Measurements from ENCODE around the gene KLK14.

Gene KLK14

DNA sequence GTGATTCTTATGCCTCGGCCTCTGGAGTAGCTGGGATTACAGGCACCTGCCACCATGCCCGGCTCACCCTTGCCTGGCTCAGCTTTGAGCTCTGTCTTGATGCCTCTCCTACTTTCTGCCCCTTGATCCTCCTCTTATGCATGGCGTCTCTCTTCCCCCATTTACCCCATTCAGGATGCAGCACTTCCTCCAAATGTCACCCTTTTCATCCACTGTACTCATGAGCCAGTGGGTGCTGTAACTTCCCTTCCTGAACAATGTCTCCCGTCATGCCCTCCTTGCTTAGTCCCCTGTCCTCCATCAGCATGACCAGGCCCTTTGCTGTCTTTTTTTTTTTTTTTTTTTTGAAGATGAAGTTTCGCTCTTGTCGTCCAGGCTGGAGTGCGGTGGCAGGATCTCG is 38.6 kb upstream of the KLK14 start:
- no peak for TF ChIP-seq CTCF (IDR thresholded peaks at IDR 0.05; ENCODE audit: insufficient read depth, low read depth, low read length, missing control alignments)
- no peak for DNase-seq (ENCODE audit: low read depth)
- no peak overlapping the region for H3K4me3 ChIP-seq (ENCODE audit: low read depth, low read length)

GRCh38 chr19:51120160-51120559 is 37.5 kb upstream of the KLK14 start:
- no peak for TF ChIP-seq CTCF (IDR thresholded peaks at IDR 0.05; ENCODE audit: insufficient read depth, low read depth, low read length, missing control alignments)
- DNase-seq (ENCODE audit: low read depth), result no peak
- H3K4me3 ChIP-seq (ENCODE audit: low read depth, low read length), result no peak overlapping the region

GRCh38 chr19:51119611-51120010 is 36.9 kb upstream of the KLK14 start:
- TF ChIP-seq CTCF (IDR thresholded peaks at IDR 0.05; ENCODE audit: insufficient read depth, low read depth, low read length, missing control alignments), result no peak
- no peak for DNase-seq (ENCODE audit: low read depth)
- H3K4me3 ChIP-seq (ENCODE audit: low read depth, low read length), result no peak overlapping the region

GRCh38 chr19:51119101-51119500 is 36.4 kb upstream of the KLK14 start:
- TF ChIP-seq CTCF (IDR thresholded peaks at IDR 0.05; ENCODE audit: insufficient read depth, low read depth, low read length, missing control alignments), result no peak
- DNase-seq (ENCODE audit: low read depth), result no peak
- H3K4me3 ChIP-seq (ENCODE audit: low read depth, low read length), result no peak overlapping the region

DNA sequence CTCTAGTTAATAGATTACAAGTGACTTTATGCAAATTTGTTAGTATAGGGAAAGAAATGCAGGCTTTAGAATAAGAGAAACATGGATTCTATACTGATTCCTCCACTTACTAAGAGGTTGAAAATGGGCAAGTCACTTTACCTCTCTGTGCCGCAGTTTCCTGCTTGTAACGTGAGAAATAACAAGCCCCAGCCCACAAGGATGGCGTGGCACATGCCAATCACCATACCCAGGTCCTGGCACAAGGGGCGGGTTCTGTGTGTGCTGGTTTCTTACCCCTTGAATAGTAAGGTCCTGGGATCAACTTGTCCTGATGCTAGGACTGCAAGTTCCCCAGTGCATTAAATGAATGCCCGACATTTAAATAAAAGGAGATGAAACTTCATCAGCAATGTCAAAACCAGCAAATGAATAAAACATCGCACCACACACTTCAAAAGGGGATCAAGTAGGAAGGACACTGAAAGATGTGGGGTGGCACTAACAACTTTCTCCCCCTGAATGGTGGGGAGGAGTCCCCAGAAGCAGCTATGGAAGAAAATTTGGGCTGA is 34.1 kb upstream of the KLK14 start:
- DNase-seq (ENCODE audit: low read depth), result no peak
- no peak for TF ChIP-seq CTCF (IDR thresholded peaks at IDR 0.05; ENCODE audit: insufficient read depth, low read depth, low read length, missing control alignments)

DNA sequence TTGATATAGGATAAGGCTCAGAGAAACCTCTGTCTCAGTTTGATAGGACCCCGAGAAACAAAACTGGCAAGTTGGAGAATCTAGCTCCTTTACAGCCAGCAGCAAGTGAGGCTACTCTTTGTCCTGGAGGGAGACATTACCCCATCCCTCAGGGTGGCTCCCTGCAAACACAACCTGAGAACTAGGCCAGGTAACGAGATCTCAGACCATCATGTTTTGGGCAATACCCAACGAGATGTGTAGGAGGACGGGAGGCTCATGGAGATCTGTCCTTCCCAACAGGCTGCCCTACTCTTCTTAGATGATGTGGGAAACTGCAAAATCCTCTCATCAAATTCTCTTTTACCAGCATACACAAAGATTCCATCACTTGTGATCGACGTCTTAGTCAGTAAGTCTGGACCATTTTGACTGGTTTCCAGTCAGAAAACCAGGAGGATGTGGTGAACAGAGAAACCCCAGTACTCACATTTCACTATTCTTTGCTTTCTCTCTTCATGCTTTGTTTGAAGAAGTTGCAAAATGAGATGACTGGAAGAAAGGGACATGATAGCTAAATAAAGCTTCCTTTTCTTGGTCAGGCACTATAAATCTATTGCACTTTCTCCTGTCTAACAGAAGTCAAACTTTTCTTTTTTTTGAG is 31.5 kb upstream of the KLK14 start:
- no peak overlapping the region for H3K4me3 ChIP-seq (ENCODE audit: low read depth, low read length)
- DNase-seq (ENCODE audit: low read depth), result peak; percentile 49
- no peak for TF ChIP-seq CTCF (IDR thresholded peaks at IDR 0.05; ENCODE audit: insufficient read depth, low read depth, low read length, missing control alignments)

More for the DNA sequence above, 34.1 kb upstream of the KLK14 start:
- no peak overlapping the region for H3K4me3 ChIP-seq (ENCODE audit: low read depth, low read length)

DNA sequence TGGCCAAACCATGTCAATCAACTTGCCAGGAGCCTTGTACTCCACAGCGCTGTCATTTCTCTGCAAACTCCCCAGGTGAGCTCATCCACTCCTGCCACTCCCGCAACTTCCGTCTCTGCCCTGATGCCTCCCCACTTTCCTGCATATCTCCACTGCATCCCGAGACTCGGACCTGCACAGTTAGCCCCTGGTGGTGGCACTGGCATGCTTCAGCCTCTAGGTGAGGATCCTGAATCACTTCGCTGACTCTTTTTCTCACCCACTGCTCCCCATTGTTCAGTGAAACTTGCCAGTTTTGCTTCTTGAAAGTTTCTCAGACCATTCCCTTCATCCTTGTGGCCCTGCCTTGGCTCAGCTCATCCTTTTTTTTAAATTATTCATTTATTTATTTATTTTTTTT is 28.9 kb upstream of the KLK14 start:
- DNase-seq (ENCODE audit: low read depth), result no peak
- TF ChIP-seq CTCF (IDR thresholded peaks at IDR 0.05; ENCODE audit: insufficient read depth, low read depth, low read length, missing control alignments), result peak; percentile 15
- no peak overlapping the region for H3K4me3 ChIP-seq (ENCODE audit: low read depth, low read length)
